Mesenchymal stem cell (in vitro differentiated cells and primary cell): ENCODE measurements around the gene PHF5A.

Experiments
- DNase-seq: peaks from one replicate; pipeline ENCODE4 v3.0.0-alpha.2; 2013
- H2AFZ ChIP-seq: one replicate; pipeline ENCODE4 v1.6.1; 2013; ENCODE audit warnings: low read depth, mild to moderate bottlenecking, control low read depth, inconsistent platforms, low read length, moderate library complexity
- H2AK5ac ChIP-seq: 2 replicates; pipeline ENCODE4 v1.6.1; 2013; ENCODE audit warnings: low read length, moderate library complexity, mild to moderate bottlenecking, inconsistent platforms; ENCODE audit not compliant: severe bottlenecking
- H2BK120ac ChIP-seq: one replicate; pipeline ENCODE4 v1.6.1; 2013; ENCODE audit warnings: low read depth, mild to moderate bottlenecking, inconsistent platforms, low read length, moderate library complexity
- H2BK12ac ChIP-seq, 2 experiments: one replicate each; pipeline ENCODE4 v1.6.1; 2013; ENCODE audit warnings: inconsistent platforms in 2 of 2, low read length in 2 of 2, mild to moderate bottlenecking in 2 of 2, moderate library complexity in 2 of 2, control low read depth in 1 of 2
- H2BK15ac ChIP-seq: one replicate; pipeline ENCODE4 v1.6.1; 2013; ENCODE audit warnings: mild to moderate bottlenecking, low read depth, inconsistent platforms; ENCODE audit not compliant: poor library complexity, severe bottlenecking
- H2BK5ac ChIP-seq: 2 replicates; pipeline ENCODE4 v1.6.1; 2013; ENCODE audit warnings: low read depth, mild to moderate bottlenecking, low read length, control low read depth, inconsistent platforms; ENCODE audit not compliant: poor library complexity, severe bottlenecking
- H3K14ac ChIP-seq, 2 experiments: one replicate each; pipeline ENCODE4 v1.6.1; 2013; ENCODE audit warnings: inconsistent platforms in 2 of 2, low read length in 2 of 2, control low read depth in 1 of 2, mild to moderate bottlenecking in 1 of 2, moderate library complexity in 1 of 2
- H3K18ac ChIP-seq, 2 experiments: one replicate each; pipeline ENCODE4 v1.6.1; 2013; ENCODE audit warnings: inconsistent platforms in 2 of 2, low read length in 2 of 2, control low read depth in 1 of 2, low read depth in 1 of 2, mild to moderate bottlenecking in 1 of 2
- H3K23ac ChIP-seq, 2 experiments: one replicate each; pipeline ENCODE4 v1.6.1; 2013; ENCODE audit warnings: inconsistent platforms in 2 of 2, low read length in 2 of 2, mild to moderate bottlenecking in 2 of 2, moderate library complexity in 2 of 2, control low read depth in 1 of 2
- H3K27ac ChIP-seq: 2 replicates; pipeline ENCODE4 v1.5.1; 2013; ENCODE audit warnings: mild to moderate bottlenecking, moderate library complexity, low read length, control low read depth, inconsistent platforms; ENCODE audit not compliant: poor library complexity, severe bottlenecking
- H3K27me3 ChIP-seq, 2 experiments: 2 replicates each; pipeline versions ENCODE4 v1.6.1 to v1.7.0; 2013; ENCODE audit warnings: low read length in 2 of 2, mild to moderate bottlenecking in 2 of 2, moderate library complexity in 2 of 2, control low read depth in 1 of 2, inconsistent platforms in 1 of 2; ENCODE audit not compliant: control insufficient read depth in 1 of 2, insufficient read depth in 1 of 2
- H3K36me3 ChIP-seq, 2 experiments: 2 replicates each; pipeline versions ENCODE4 v1.6.1 to v1.7.0; 2013; ENCODE audit warnings: low read length in 2 of 2, control low read depth in 1 of 2, inconsistent platforms in 1 of 2, low read depth in 1 of 2, mild to moderate bottlenecking in 1 of 2; ENCODE audit not compliant: insufficient read depth in 2 of 2, control insufficient read depth in 1 of 2
- H3K4ac ChIP-seq, 2 experiments: one replicate each; pipeline ENCODE4 v1.6.1; 2013; ENCODE audit warnings: inconsistent platforms in 2 of 2, low read length in 2 of 2, mild to moderate bottlenecking in 2 of 2, moderate library complexity in 2 of 2, control low read depth in 1 of 2, low read depth in 1 of 2
- H3K4me1 ChIP-seq: 2 replicates; pipeline ENCODE4 v1.6.1; 2013; ENCODE audit warnings: low read depth, low read length, control low read depth; ENCODE audit not compliant: control insufficient read depth, insufficient read depth
- H3K4me2 ChIP-seq: 2 replicates; pipeline ENCODE4 v1.6.1; 2013; ENCODE audit warnings: low read length, mild to moderate bottlenecking, inconsistent platforms; ENCODE audit not compliant: poor library complexity, severe bottlenecking
- H3K4me3 ChIP-seq, 2 experiments: 2 replicates each; pipeline versions ENCODE4 v1.5.1 to v1.7.0; 2013; ENCODE audit warnings: low read length in 2 of 2, mild to moderate bottlenecking in 2 of 2, control low read depth in 1 of 2, low read depth in 1 of 2; ENCODE audit not compliant: insufficient read depth in 1 of 2
- H3K79me1 ChIP-seq: replicated peaks from 2 replicates; pipeline ENCODE4 v1.6.1; 2013; ENCODE audit warnings: mild to moderate bottlenecking, control low read depth, low read length, inconsistent platforms; ENCODE audit not compliant: poor library complexity, severe bottlenecking
- H3K9ac ChIP-seq: 2 replicates; pipeline ENCODE4 v1.7.0; 2013; ENCODE audit warnings: mild to moderate bottlenecking, low read length, moderate library complexity
- H3K9me3 ChIP-seq: 2 replicates; pipeline ENCODE4 v1.7.0; 2013; ENCODE audit warnings: mild to moderate bottlenecking, low read length; ENCODE audit not compliant: control insufficient read depth
- H4K8ac ChIP-seq: one replicate; pipeline ENCODE4 v1.6.1; 2013; ENCODE audit warnings: inconsistent platforms, mild to moderate bottlenecking, low read length, moderate library complexity
- H4K91ac ChIP-seq: one replicate; pipeline ENCODE4 v1.6.1; 2013; ENCODE audit warnings: mild to moderate bottlenecking, low read length, inconsistent platforms
- WGBS: methylation state at CpG from one replicate; pipeline ENCODE4 v1.1.7; 2013; ENCODE audit warnings: mixed read lengths; 5-methylcytosine and 5-hydroxymethylcytosine counted together

PHF5A gene

DNA sequence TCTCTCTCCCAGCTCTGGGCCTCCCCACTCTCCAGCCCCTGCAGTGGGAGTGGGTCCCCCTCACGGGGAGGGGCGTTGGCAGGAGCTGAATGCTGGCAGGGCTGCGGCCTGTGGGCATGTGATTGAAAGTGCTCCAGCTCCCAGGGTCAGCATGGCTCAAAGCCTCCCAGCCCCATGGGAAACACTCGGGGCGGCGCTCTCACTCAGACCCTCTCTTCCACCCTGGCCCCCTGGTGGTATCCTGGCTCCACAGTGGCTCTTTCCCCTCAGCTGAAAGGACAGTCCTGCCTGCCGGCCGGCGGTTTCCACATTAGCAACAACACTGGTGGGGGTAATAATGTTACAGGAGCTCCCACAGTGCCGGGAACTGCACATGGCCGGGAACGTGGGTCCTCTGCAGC is 40.3 kb upstream of the PHF5A start:
- Histone ChIP-seq H4K8ac (no peak overlapping the region), H2BK5ac (no peak overlapping the region), H3K4me1 (peaks cover 32% of the 10 kb centered on the region)

DNA sequence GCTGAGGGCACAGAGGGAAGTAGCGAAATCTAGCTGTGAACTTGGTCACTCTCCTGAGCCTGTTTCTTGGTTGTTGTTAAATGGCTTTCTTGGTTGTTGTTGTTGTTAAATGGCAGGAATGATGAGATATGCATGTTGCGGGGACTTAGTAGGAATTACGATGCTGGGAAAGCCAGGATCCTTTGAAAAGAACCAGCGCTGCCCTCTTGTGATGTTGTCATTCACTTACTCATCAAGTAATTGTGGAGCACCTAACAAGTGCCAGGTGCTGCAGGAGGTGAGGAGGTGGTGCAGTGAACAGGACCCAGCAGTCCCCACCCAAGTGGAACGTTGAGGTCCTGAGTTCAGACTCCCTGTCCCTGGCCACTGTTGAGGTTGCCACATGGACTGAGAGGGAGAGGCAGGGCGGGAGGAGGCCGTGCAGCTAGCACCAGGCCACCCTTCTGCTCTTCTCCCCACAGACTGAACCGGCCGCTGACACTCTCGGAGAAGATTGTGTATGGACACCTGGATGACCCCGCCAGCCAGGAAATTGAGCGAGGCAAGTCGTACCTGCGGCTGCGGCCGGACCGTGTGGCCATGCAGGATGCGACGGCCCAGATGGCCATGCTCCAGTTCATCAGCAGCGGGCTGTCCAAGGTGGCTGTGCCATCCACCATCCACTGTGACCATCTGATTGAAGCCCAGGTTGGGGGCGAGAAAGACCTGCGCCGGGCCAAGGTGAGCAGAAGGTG is 39.0 kb upstream of the PHF5A start:
- WGBS, result 94% methylated on average over 21 of the region's 23 CpGs
- H3K4me3 ChIP-seq, result no peak overlapping the region

More for the DNA sequence above, 40.3 kb upstream of the PHF5A start:
- Histone ChIP-seq H3K9me3 (no peaks in the 10 kb centered on the region), H3K27ac (no peak overlapping the region), H3K27me3 (no peaks in the 10 kb centered on the region), H2BK15ac (no peak overlapping the region), H4K91ac (no peak overlapping the region), H3K14ac (no peak overlapping the region), H3K79me1 (peaks cover 46% of the 10 kb centered on the region), H3K4me3 (no peak overlapping the region), H2AK5ac (no peak overlapping the region), H2AFZ (no peak overlapping the region), H2BK12ac (no peak overlapping the region), H3K23ac (no peak overlapping the region), H2BK120ac (no peak overlapping the region), H3K4me2 (no peak overlapping the region), H3K18ac (no peak overlapping the region), H3K9ac (no peak overlapping the region), H3K36me3 (peaks cover 37 to 43% of the 10 kb centered on the region in 2 experiments), H3K4ac (no peak overlapping the region)
- 95% methylated on average over 10 of the region's 12 CpGs for WGBS
- no peak for DNase-seq

DNA sequence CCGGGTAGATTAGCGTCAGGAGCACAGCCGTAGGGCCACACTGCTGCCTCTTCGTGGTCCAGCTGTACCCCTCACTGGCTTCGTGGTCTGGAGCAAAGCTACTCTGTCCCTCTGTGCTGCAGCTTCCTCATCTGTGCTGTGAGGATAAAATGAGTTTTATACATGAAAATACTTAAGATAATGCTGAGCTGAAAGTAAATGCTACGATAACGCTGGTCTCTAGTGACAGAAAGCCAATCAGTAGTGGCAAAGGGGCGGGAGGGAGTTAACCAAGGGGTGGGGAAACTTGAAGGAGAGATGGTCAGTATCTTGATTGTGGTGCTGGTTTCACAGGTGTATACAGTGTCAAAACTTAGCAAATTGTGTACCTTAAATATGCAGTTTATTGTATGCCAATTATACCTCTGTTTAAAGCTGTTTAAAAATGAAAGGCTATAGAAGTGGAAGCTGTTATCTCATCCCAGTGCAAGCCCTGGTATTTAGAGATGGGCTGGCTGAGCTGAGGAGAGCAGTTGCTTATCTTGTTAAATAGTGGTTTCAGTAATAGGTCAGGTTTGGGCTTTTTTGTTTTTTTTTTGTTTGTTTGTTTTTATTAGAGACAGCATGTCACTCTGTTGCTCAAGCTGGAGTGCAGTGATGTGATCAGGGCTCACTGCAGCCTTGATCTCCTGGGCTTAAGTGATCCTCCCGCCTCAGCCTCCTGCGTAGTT is 37.2 kb upstream of the PHF5A start:
- Histone ChIP-seq H3K4me3 (no peak overlapping the region), H3K27me3 (no peaks in the 10 kb centered on the region)

More for the DNA sequence above, 39.0 kb upstream of the PHF5A start:
- Histone ChIP-seq H3K27ac (no peak overlapping the region), H4K8ac (no peak overlapping the region), H3K4ac (no peak overlapping the region), H2BK5ac (no peak overlapping the region), H3K4me1 (peaks cover 20% of the 10 kb centered on the region), H3K36me3 (peaks cover 36 to 45% of the 10 kb centered on the region in 2 experiments), H3K9me3 (no peaks in the 10 kb centered on the region), H3K4me2 (no peak overlapping the region), H2BK15ac (no peak overlapping the region), H3K18ac (no peak overlapping the region), H2BK12ac (no peak overlapping the region), H2BK120ac (no peak overlapping the region), H3K14ac (no peak overlapping the region), H2AK5ac (no peak overlapping the region), H3K79me1 (peaks cover 42% of the 10 kb centered on the region), H3K23ac (no peak overlapping the region), H4K91ac (no peak overlapping the region), H2AFZ (no peak overlapping the region), H3K27me3 (no peaks in the 10 kb centered on the region), H3K9ac (no peak overlapping the region)
- no peak for DNase-seq

DNA sequence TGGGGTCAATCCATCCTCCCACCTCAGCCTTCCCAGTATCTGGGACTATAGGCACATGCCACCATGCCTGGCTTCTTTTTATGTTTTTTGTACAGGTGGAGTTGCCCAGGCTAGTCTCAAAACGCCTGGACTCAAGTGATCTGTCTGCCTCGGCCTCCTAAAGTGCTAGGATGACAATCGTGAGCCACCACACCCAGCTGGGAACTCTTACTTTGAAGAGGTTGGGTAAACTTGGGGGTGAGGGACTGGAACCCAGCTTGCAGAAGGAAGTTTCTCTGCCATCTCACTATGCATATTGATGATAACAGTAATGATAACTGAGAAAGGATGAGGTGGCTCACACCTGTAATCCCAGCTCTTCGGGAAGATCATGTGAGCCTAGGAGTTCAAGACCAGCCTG is 36.3 kb upstream of the PHF5A start:
- 93% methylated on average over 3 of the region's 4 CpGs for WGBS

More for the DNA sequence above, 37.2 kb upstream of the PHF5A start:
- H3K4me2 ChIP-seq, result no peak overlapping the region
- H3K36me3 ChIP-seq, result peaks cover 51 to 55% of the 10 kb centered on the region in 2 experiments
- no peak overlapping the region for H3K14ac ChIP-seq
- no peak overlapping the region for H2BK5ac ChIP-seq
- peaks cover 49% of the 10 kb centered on the region for H3K79me1 ChIP-seq
- no peak overlapping the region for H3K27ac ChIP-seq
- H3K4me1 ChIP-seq, result peaks cover 15% of the 10 kb centered on the region
- no peak overlapping the region for H2BK120ac ChIP-seq
- no peak overlapping the region for H2BK12ac ChIP-seq
- H2BK15ac ChIP-seq, result no peak overlapping the region
- 99% methylated on average over 10 of the region's 10 CpGs for WGBS
- no peak overlapping the region for H3K18ac ChIP-seq
- no peak overlapping the region for H3K23ac ChIP-seq
- H2AFZ ChIP-seq, result no peak overlapping the region
- no peak overlapping the region for H3K4ac ChIP-seq
- H3K9ac ChIP-seq, result no peak overlapping the region
- DNase-seq, result no peak
- no peaks in the 10 kb centered on the region for H3K9me3 ChIP-seq
- H2AK5ac ChIP-seq, result no peak overlapping the region
- no peak overlapping the region for H4K8ac ChIP-seq
- no peak overlapping the region for H4K91ac ChIP-seq

More for the DNA sequence above, 36.3 kb upstream of the PHF5A start:
- H2BK5ac ChIP-seq, result no peak overlapping the region
- H3K23ac ChIP-seq, result no peak overlapping the region
- no peaks in the 10 kb centered on the region for H3K27me3 ChIP-seq
- no peak overlapping the region for H2AFZ ChIP-seq
- peaks cover 44% of the 10 kb centered on the region for H3K79me1 ChIP-seq
- no peak for DNase-seq
- no peak overlapping the region for H3K27ac ChIP-seq
- no peak overlapping the region for H4K8ac ChIP-seq
- no peak overlapping the region for H4K91ac ChIP-seq
- no peak overlapping the region for H3K4me3 ChIP-seq
- no peak overlapping the region for H2BK12ac ChIP-seq
- peaks cover 51 to 55% of the 10 kb centered on the region in 2 experiments for H3K36me3 ChIP-seq
- H3K4ac ChIP-seq, result no peak overlapping the region
- H2BK15ac ChIP-seq, result no peak overlapping the region
- H3K18ac ChIP-seq, result no peak overlapping the region
- no peak overlapping the region for H3K9ac ChIP-seq
- peaks cover 7% of the 10 kb centered on the region for H3K4me1 ChIP-seq
- H3K9me3 ChIP-seq, result no peaks in the 10 kb centered on the region
- H2BK120ac ChIP-seq, result no peak overlapping the region
- H3K14ac ChIP-seq, result no peak overlapping the region
- no peak overlapping the region for H2AK5ac ChIP-seq
- no peak overlapping the region for H3K4me2 ChIP-seq
